CD4-positive, alpha-beta T cell treated with Interferon gamma for 1 hour (primary cell): ENCODE results near the gene HOXC4.

Experiments
- DNase-seq: peaks from one replicate; pipeline ENCODE4 v3.0.0-alpha.2; 2020

The HOXC4 gene

DNA sequence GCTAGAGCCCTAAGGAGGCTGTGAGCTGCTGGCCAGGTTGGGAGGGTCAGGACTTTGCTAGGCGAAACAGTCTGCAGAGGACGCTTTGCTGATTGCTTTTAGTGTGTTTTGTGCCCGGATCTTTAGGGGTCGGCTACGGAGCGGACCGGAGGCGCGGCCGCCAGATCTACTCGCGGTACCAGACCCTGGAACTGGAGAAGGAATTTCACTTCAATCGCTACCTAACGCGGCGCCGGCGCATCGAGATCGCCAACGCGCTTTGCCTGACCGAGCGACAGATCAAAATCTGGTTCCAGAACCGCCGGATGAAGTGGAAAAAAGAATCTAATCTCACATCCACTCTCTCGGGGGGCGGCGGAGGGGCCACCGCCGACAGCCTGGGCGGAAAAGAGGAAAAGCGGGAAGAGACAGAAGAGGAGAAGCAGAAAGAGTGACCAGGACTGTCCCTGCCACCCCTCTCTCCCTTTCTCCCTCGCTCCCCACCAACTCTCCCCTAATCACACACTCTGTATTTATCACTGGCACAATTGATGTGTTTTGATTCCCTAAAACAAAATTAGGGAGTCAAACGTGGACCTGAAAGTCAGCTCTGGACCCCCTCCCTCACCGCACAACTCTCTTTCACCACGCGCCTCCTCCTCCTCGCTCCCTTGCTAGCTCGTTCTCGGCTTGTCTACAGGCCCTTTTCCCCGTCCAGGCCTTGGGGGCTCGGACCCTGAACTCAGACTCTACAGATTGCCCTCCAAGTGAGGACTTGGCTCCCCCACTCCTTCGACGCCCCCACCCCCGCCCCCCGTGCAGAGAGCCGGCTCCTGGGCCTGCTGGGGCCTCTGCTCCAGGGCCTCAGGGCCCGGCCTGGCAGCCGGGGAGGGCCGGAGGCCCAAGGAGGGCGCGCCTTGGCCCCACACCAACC, 23.9 kb upstream of the HOXC4 start:
- no peak for DNase-seq

DNA sequence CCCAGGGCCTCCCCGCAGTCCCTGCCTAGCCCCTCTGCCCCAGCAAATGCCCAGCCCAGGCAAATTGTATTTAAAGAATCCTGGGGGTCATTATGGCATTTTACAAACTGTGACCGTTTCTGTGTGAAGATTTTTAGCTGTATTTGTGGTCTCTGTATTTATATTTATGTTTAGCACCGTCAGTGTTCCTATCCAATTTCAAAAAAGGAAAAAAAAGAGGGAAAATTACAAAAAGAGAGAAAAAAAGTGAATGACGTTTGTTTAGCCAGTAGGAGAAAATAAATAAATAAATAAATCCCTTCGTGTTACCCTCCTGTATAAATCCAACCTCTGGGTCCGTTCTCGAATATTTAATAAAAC, 23.2 kb upstream of the HOXC4 start:
- DNase-seq: no peak

DNA sequence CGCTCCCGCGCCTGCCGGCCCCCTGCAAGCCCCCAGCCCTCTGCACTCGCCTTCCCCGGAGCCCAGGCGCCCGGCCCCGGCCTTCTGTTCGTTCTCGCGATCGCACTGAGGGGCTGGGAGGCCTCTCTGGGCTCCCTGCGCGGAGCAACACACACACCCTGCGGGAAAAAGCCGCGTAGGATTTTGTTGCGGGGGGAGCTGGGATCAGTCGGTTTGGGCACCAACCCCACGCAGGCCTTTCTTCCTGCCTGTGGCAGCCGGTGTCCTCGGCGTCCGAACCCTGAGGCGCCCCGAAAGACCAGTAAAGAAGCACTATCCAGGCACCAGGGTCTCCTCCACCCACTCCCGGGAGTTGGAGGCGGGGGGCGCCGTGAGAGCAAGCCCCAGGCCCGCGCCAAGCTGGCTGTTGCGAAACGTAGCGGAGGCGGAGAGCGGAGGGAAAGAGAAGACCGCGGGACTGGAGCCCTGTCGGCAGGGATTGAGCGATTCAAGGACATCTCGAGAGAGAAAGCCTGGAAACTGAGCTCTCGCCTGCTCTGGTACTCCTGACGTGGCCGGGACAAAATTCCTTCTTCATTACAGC, 22.7 kb upstream of the HOXC4 start:
- DNase-seq: no peak

DNA sequence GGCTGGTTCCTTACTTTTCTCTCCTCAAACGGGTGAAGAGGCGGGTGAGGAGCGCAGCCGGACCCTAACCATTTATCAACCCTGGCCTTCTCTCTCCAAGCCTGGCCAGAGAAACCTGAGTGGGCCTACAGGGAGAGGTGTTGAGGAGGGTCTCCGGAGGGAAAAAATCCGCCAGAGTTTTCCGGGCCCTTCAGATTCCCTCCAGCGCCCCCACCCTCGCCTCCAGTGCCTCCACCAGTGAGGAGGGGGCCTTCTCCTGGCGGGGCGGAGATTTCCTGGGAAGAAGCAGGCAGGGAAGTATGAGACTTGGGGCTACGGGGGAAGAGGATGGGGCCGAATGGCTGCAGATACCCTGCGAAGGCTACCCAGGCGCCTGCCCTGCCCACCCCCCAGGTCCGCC, 22.2 kb upstream of the HOXC4 start:
- DNase-seq: no peak

DNA sequence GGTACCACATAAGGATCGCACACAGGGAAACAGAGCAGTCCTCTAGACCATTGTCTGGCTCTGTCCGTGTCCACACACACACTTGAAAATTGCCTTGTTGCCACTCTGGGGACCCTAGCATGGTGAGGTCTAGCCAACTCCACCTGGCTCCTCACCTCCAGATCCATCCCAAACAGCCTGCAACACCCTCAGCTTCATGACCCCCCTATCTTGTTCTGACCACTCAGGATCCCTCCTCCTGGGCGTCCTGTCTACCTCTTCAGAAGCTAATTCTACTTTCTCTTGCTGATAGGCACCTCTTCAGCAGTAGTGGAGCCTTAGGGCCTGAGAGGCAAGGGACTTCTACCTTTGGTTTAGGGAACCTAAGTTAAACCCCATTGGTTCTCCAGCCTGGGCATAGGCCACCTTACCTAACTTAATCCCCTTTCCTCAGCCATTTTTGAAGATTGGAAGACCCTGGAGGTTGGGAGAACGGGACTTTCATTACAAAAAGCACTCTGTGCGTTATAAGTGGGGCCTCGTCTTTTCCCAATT, 21.5 kb upstream of the HOXC4 start:
- no peak for DNase-seq

DNA sequence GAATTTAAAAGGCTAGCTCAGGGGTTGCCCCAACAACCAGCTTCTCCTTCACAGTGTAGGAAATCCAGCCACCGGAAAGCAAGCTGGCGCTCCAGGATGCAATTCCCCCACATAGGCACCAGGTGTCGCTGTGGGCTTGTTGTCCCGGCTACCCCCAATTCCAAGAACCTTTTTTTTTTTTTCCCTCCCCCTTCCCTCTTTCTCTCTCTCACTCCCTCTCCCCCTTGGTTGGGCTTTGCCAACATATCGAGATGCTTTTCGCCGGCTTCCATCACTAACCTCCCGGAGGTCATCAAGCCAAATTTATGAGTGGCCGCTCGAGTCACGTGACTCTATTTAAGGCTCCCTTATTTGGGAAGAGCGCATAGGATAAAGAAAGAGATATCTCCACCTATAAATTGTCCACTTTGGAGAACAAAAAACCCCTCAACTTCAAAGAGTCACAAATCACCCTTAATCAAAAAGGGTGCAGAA, 21.0 kb upstream of the HOXC4 start, which contains the start of gene HOXC5:
Gene HOXC5 (plus strand): TSS at position 424 of the 474 bp plus-strand sequence. CDS start 73 bp downstream, outside the sequence.
- DNase-seq: peak; percentile 54

DNA sequence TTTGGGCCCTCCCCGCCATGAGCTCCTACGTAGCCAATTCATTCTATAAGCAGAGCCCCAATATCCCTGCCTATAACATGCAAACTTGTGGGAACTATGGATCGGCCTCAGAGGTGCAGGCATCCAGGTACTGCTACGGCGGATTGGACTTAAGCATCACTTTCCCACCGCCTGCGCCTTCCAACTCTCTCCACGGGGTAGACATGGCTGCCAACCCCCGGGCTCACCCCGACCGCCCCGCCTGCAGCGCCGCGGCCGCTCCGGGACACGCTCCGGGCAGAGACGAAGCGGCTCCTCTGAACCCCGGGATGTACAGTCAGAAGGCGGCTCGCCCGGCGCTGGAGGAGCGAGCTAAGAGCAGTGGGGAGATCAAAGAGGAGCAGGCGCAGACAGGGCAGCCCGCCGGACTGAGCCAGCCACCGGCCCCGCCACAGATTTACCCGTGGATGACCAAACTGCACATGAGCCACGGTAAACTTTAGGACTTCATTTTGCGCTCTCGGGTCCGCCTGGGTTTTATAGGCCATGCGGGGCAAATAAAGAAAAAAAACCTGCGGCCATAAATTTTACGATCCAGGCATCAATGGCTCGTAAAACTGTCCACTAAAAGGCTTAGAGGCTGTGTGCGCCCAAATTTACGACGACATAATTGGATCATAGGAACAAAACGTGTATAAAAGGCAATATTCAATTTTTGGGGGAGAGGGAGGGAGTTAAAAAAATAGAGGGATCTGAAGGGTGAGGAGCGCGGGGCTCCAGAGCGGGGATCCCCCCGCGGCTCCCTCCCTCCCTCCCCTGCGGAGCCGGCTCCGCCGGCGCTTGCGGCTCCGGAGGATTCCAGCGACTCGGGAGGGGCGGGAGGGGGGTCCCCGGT, 20.3 kb upstream of the HOXC4 start:
- no peak for DNase-seq

DNA sequence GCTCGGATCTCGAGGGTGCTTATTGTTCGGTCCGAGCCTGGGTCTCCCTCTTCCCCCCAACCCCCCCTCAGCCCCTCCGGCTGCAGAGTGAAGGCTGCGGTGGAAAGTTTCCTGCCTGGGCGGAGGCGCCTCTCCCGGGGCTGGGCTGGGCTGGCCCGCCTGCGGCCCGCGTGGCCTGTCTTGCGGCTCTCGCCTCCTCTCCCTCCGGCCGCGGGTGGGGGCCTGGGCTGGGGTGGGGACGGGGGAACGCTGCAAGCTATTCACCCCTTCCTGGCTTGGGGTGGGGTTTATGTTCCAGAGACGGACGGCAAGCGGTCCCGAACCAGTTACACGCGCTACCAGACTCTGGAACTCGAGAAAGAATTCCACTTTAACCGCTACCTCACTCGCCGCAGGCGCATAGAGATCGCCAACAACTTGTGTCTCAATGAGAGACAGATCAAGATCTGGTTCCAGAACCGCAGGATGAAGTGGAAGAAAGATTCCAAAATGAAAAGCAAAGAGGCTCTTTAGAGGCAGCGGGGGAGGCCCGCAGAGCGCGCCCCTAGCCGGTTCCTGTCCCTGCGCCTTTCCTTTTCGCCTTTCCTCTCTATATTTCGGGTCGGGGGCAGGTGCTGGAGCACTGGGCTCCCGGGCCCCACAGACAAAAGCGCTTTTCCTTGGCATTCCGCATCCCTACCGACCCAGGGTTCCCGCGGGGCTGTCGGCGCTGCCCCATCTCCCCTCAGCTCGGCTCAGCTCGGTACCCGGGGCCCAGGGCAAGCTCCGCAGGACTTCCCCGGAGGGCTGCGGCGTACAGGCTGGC, 19.5 kb upstream of the HOXC4 start:
- no peak for DNase-seq

DNA sequence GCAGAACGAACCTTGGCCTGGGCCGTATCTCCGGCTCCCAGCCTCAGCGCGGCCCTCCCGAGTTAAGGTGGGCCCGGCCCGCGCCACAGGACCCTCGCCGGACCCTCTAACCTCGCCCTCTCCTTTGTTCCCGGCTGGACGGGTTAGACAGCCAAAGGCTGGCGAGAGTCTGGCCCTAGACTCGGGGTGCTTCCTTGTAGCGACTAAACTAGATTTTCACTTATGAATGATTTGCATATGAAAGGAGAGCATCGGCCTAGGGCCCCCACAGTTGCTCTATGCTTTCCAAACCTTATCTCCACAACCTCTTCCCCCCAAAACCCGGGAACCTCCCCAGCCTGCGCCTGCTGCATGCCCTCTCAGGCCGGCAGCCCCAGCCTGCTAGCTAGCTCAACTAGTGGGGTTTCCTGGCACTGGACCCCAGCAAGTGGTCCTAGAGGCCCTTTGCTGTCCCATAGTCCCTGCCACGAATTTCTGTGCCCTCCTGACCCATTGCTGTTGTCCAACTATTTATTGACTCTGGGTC, 18.8 kb upstream of the HOXC4 start:
- DNase-seq: no peak

DNA sequence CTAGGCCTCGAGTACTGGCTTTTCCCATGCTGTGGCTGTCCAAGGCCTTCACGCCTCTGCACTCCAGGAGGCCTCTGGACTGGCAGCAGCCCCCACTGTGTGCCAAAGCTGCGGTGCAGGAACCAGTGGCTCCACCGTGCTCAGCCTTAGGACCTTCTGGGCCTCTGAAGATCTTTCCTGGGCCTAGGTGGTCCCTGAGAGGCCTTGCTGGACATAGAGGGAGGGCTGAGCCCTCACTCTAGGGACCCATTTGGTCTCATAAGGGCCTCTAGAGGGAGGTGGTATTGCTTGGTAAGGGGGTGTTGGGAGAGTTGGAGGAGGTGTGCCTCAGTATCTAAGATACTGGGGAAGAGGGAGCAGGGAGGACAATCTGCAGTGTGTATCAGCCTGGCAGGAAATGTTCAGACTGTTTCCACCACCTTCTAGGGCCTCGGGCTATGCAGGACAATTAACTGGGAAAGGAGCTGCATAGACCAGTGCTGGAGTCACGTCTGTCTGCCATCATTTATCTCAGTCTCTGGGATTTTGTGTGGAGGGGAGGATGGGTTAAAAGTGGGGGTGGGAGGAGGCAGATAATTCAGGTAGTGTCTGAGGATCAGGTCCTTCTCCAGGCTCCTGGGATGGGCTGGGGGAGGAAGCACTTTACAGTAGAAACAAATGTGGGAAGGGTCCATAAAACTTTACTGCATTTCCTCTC, 17.9 kb upstream of the HOXC4 start:
- DNase-seq: no peak

DNA sequence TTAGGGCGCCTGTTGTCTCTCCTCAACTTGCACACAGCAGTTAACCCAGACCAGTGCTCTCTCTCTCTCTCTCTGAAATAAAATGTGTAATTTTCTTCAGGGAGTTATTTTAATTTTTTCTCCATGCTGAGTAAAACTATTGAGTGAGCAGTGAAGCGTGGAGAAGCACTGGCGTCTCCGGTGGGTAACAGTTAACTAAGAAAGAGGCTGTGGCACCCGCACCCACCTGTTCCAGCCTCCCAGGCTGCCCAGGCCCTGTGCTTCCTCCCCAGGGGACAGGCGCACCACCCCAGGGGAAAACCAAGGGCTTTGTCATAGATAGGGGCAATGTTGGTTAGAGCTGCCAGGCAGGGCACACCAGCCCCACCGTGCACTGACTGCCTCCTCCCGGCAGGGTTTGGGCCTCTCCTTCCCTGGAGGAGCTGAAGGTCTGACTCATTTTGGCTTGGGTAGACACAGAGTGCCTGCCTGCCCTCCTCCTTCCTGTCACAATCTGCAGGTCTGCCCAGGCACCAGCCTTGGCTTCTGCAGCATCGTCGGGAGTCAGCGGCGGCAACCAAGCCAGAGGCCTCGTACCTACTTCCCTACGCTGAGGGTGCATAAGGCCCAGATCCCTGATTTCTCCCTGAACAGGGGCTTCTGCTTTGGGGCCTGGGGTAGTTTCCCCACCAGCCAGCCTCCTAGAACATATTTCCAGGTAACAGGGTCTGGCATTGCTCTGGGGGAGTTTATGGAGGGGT, 16.8 kb upstream of the HOXC4 start:
- DNase-seq: no peak

DNA sequence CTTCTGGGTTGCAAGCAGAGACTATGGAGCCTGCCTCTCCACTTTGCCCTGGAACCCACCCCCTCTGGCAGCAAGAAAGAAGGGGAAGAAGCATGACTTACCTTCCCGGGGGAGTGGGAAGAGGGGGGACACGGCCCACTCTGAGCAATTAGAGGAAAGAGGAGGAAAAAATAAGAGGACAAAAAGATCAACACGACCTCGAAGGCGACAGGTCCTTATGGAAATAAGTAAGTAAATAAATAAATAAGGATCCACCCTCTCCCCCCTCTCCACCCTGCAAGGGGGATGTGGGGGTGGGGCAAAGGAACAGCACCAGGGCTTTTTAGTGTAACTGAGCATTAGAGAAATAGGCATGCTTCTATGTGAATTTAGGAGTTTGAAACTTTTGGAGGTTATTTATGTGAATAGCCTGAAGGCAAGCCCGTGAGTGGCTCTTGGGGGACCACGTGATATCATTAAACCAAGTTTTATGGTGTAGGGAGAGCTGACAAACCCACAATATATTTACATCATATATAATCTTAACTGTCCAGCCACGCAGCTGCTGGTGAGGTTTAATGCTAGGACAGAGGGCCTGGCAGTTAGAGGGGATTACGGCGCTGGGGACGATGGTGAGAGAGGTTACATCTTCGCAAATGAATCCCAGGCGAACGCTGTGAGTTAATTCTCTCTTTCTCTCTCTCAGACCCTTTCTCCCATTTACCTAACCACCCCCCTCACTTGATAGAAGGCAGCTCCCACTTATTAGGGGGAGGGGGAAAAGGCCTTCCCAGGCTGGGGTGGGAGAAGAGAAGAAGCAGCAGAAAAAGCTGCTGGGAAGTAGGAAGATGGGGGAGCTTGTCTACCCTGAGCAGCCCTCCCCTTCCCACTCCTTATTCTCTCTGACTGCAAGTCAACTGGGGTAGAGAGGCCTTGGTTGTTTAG, 16.0 kb upstream of the HOXC4 start:
- no peak for DNase-seq

DNA sequence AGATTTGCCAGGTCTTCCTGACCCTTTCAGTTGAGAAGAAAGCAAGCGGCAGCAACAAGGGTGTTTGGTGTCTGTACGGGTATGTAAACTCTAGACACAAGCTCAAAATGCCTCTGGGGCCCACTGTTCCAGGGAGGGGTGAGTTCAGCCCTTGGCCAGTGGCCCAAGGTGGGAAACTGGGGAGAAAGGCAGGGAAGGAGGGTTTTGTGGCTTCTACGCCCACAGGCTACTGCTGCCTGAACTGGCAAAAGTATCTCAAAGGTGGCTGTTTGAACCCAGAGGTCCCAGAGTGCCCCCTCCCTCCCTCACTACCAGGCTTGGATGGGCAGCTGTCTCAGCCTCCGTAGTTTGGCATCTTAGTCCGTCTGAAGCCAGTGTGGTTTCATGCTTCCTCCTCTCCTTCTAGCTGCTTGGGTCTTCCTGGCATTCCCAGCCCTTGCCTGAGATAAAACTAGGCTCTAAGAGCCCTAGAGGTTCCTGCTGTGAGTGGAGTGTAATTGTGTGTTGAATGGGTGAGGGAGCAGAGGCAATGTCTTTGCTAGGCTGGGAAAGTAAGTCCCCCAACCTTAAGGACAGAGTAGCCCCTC, 15.3 kb upstream of the HOXC4 start:
- no peak for DNase-seq

DNA sequence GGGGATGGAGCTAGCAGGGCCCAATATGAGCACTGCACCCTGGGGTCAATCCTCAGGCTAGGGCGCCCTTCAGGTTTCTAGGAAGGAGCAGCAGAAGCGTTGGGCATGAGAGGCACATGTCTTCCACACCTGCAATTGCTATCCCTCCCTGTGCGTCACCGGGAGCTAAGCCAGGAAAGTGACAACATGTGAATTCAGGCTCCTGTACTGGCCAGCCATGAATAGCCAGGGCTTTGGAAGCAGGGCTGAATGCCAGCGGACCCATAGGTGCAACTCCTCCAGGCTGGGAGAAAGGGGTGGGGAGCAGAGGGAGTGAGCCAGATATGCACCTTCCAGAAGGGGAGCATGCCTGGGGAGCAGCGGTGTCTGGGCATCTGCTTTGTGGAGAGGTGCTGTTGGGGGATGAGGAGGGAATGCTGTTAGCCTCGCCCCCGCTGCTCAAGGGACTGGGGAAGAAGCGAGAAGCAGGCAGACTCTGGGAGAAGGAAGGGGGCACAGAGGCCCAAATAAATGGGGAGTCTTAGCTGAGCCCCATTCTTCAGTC, 14.7 kb upstream of the HOXC4 start:
- DNase-seq: no peak

DNA sequence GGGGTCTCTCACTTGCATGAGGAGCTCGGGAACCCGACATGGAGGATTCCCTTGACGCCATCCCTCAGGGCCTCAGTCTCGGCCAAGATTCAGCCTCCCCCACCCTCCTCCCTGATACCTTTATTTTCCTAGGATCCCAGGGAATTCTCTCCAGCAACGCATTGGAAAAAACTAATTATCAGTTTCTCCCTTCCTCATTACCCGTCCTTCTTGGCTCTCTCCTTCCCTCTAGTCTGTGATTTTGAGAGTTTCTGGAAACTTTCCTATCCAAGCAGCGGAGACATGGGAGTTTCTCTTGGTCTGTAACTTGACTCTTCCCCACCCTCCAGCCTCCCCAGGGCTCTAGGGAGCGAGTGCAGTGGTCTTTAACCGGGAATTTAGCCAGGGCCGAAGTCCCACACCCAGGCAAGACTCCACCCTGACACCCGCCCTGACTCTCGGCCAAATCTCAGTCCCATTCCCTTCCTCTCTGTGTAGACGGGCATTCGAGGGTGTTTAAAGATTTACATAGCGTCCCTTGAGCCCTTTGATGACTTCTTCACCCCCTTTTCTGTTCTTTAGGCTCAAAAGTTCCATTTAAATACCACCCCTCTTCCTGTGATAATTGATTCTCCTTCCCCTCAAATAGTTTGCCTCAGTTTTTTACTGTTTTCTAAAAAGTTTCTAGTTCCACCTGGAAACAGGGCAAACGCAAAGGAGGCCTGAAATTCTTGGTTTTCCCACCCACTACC, 14.1 kb upstream of the HOXC4 start:
- no peak for DNase-seq

DNA sequence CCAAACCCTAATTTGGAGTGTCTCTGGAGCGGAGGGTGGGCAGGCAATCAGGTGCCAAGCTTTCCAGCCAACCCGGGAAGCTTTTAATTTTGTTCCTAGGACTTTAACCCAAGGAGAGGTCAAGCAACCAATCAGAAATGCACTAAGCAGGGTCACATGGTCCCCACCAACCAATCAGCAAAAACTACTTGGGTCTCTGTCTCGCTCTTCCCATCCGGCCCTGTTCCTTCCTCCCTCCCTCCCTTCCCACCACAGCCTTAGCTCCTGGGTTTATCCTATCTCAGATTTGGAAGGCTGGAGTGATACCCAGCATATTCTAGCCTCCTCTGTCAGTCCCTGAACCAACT, 13.5 kb upstream of the HOXC4 start:
- DNase-seq: no peak

DNA sequence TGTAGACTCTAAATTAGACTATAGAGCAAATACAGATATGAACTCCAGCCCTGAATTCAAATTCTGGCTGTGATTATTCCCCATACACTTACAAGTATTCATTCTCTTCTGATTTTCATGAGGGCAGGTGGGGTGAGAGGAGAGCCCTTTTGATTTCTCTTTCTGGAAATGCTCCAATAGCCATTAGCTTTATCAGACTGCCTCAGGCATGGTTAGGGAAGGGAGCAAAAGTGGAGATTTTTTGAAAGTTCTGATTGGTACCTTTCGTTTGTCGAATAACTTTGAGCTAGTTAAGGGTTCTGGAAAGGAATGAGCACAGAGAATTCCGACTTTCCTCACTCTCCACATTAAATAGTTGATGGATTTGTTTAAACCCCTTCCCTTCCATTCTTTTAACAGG, 13.0 kb upstream of the HOXC4 start:
- DNase-seq: no peak

DNA sequence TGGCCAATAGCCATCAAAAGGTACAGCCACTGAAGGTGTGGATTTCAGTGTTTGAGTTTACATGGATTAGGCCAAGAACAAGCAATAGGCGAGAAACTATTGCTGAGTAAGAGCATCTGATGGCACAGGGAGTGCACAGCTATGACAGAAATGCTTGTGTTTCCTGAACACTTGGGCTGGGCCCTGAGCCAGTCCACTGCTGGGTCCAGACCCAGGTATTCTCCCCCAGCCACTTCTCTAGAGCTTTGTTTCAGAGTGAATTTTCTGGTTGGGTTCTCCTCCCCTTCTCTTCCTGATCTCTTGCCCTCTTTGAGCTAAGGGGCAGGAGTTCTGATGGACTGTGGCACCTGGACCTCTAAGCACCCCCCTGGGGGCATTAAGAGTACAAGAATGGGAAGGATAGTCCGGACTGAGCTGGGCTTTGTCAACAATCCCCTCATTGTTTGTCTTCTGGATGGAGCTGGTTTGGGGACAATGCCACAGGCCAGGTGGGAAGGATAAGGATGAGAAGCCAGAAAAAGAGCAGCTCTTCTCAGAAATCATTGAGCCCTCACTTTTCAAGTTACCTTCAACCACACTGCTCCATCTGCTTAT, 12.4 kb upstream of the HOXC4 start:
- DNase-seq: no peak
